GM20000 (cell line): ENCODE measurements around the gene CLCN5.

ENCODE experiments used
- DNase-seq: peaks from one replicate; pipeline ENCODE4 v3.0.0; 2012; ENCODE audit warnings: low spot score
- CTCF ChIP-seq: IDR thresholded peaks from 2 replicates; pipeline ENCODE4 v1.5.1; 2012; ENCODE audit warnings: mild to moderate bottlenecking, control low read depth; ENCODE audit errors: extremely low read depth, missing control alignments

Gene CLCN5

DNA sequence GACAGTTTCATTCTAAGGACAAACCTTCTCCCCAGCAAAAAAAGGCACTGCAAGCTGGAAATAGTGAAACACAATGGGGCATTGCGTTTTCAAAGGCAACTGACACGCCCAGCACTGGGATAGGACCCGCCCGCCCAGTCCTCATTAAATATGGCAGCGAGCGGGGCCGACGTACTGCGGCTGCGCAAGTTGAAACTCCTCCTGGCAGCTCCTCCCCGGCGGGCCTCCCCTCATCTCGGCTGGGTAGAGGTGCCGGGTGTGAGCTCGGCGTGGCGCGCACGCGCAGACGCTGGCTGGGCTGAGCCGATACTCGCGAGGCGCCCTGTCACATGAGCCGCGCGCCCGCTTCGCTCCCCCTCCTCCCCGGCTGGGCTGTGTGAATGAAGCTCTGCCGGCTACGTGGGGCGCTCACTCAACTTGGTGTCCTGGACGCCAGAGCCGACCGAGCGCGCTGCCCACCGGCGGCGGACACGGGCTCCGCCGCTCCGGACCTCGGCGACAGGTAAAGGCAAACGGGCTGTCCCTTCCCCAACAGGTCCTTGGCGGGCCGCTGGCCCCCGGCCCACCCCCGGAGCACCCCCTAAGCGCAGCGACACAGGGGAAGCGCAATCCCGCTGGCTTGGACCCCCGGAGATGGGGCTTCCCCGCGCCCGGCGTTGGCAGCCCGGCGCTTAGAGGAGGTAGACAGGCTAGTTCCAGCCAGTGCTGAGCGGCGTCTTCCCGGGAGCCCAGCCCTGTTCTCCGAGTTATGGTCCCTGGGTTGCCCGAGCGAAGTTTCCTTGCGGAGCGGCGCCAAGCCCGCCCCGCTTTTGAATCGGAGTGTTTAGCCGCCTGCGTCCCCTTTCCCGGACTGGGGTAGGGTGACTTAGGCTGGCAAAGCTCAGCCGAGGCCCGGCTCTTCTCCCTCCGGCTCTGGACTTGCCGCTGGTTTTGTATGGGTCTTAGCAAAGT, at the start of gene CLCN5:
Gene CLCN5, plus strand, starts transcription at position 306 of the 951 bp plus-strand sequence. CDS start 2,703 bp downstream, outside the sequence.
- DNase-seq = peak; percentile 90
- no peak for TF ChIP-seq CTCF

GRCh38 chrX:49876750-49877149, 45.6 kb upstream of the CLCN5 start:
- peak; percentile 34 for TF ChIP-seq CTCF
- DNase-seq = peak; percentile 44

DNA sequence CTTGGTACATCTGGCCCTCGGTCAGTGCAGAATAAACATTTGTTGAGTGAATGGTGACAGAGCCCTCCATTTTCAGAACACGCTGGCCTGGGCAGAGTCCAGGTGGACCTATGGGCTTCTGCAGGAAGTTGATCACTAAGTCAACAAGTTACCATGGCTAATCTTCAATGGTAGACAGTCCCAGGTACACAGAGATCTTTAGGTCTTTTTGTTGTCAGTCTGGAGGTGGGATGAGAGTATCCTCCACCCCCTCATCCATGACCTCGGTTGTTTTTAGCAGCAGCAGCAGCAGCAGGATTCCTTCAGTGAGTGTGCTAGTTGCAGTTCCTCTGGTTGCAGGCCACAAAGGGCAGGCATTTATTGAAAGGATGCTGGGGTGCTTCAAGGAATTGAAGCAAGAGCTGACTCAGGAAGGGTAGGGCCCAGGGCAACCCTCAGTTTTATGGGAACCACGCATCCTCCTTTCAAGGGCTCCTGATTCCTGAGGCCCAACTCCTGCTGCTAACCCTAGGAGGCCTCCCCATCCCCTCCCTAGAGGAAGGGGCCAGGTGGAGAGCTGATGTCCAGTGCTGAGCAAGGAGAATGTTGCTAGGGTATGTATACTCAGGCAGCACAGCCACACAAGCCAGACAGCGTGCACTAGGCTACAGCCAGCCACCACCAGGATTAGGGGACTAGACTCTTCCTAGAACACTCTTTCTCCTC, 44.8 kb upstream of the CLCN5 start:
- no peak for DNase-seq
- TF ChIP-seq CTCF = no peak

DNA sequence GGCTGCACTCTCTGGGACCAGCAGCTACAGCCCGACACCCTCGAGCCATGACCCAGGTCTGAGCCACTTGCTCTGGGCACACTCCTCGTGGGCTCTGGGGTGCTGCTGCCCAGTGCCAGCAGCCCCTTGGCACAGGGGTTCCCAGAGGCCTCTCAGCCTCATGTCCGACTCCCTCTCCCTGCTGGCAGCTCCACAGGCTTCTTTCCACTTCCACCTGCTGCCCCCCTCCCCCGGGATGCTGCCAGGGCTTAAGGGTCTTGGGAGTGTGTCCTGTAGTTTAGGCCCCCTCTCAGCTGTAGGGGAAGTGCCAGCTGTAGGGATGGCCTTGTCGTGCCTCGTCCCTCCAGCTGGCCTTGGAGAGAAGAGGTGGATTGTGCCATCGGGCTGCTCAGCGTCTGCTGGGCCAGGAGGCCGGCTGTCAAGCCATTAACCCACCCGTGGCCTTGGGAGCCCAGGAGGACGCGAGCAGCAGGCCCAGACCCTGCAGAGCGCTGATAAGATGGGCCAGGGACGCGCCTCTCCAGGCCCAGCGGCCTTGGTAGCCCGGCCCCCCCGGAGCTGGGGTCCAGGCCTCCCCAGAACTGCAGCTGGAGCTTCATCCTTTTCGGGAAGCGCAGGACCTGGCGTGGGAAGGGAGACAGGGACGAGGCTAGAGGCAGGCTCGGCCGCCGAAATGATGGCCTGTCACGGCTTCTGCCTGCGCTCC, 44.1 kb upstream of the CLCN5 start:
- DNase-seq = no peak
- TF ChIP-seq CTCF = no peak

DNA sequence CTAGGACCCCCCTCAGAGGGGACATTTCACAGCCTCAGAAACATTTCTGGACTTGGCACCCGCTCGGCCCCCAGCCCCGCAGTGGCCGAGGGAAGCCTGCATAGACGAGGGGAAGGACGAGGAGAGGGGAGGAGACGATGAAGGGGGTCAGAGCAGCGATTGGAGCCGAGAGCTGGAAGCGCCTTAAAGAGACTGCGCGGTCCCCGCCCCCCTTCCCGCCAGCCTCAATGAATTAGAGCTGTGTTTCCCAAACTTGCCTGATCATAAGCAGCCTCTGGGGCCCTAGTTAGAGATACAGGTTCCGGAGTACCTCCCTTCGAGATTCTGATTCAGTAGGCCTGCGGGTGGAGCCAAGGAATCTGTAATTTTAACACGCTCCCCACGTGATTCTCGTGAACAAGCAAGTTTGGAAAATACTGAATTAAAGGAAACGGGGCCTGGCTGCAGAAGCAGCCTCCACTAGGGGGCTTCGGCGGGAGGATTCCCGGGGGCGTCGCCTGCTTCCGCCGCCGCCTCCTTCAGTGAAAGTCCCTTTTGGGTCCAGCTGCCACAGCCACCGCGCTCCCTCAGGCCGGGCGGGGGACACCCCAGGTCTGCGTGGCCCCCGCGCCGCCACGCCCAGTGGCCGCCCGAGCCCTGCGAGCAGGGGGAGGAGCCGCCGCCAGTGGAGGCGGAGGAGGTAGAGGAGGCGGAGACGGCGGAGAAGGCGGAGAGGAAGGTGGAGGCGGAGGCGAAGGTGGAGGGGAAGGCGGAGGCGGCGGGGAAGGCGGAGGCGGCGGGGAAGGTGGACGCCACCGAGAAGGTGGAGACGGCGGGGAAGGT, 43.4 kb upstream of the CLCN5 start, which contains the start of gene USP27X:
Gene USP27X, plus strand, starts transcription at position 651 of the 822 bp plus-strand sequence. CDS start 824 bp downstream, outside the sequence.
- TF ChIP-seq CTCF = peak; percentile 8
- DNase-seq = peak; percentile 85

- no peak for TF ChIP-seq CTCF
- no peak for DNase-seq
These were observed 42.6 kb upstream of the CLCN5 start for GRCh38 chrX:49879656-49880277.
